GF-D8 (cell line): ENCODE data around the gene REXO1.

Source experiments
- DNase-seq: peaks from one replicate; lab custom pipeline; 2025; lab: John Stamatoyannopoulos, UW

Gene REXO1

GRCh38 chr19:1790054-1790792 is 58.1 kb downstream of the REXO1 start:
- DNase-seq: no peak

GRCh38 chr19:1789261-1790041 is 58.8 kb downstream of the REXO1 start:
- no peak for DNase-seq

- no peak for DNase-seq
These were observed 61.2 kb downstream of the REXO1 start for GRCh38 chr19:1787116-1787515.

GRCh38 chr19:1786668-1787067 is 61.6 kb downstream of the REXO1 start:
- DNase-seq: no peak

GRCh38 chr19:1785310-1785709 is 63.0 kb downstream of the REXO1 start:
- no peak for DNase-seq

- DNase-seq: no peak
These were observed 64.4 kb downstream of the REXO1 start for GRCh38 chr19:1783874-1784273.

- DNase-seq: no peak
These were observed 64.9 kb downstream of the REXO1 start for GRCh38 chr19:1783354-1783753.

- no peak for DNase-seq
These were observed 65.8 kb downstream of the REXO1 start for GRCh38 chr19:1782521-1782920.

- no peak for DNase-seq
These were observed 67.9 kb downstream of the REXO1 start for GRCh38 chr19:1780272-1780958.

- DNase-seq: no peak
These were observed 68.7 kb downstream of the REXO1 start for GRCh38 chr19:1779574-1779973.

GRCh38 chr19:1777149-1777548 is 71.1 kb downstream of the REXO1 start:
- DNase-seq: no peak

GRCh38 chr19:1776606-1777147 is 71.6 kb downstream of the REXO1 start:
- no peak for DNase-seq

- DNase-seq: no peak
These were observed 72.2 kb downstream of the REXO1 start for GRCh38 chr19:1775951-1776605.

GRCh38 chr19:1774989-1775772 is 73.1 kb downstream of the REXO1 start:
- no peak for DNase-seq

- no peak for DNase-seq
These were observed 75.1 kb downstream of the REXO1 start for GRCh38 chr19:1773184-1773583.

- DNase-seq: no peak
These were observed 77.3 kb downstream of the REXO1 start for GRCh38 chr19:1770866-1771576.

- DNase-seq: no peak
These were observed 78.7 kb downstream of the REXO1 start for GRCh38 chr19:1769645-1769985.

GRCh38 chr19:1768918-1769644 is 79.2 kb downstream of the REXO1 start:
- no peak for DNase-seq

- DNase-seq: no peak
These were observed 80.0 kb downstream of the REXO1 start for GRCh38 chr19:1768248-1768647.

- DNase-seq: no peak
These were observed 80.8 kb downstream of the REXO1 start for GRCh38 chr19:1767464-1767933.
